ENCODE measurements around the gene OXSR1.
"Not testable (repeated sequence)": the region's sequence is repeated elsewhere in the genome, so short reads cannot be mapped to it uniquely, and the experiment has no call there.

The OXSR1 gene

GRCh38 chr3:38190481-38190881 is 25.1 kb downstream of the OXSR1 start:
- H2AFZ ChIP-seq (ENCODE audit: low read length): no peak overlapping the region
- no peak overlapping the region for H3K4me2 ChIP-seq (ENCODE audit: low read depth, low read length, poor library complexity, severe bottlenecking)
- no peak overlapping the region for H3K9ac ChIP-seq (ENCODE audit: low read depth, low read length, poor library complexity, severe bottlenecking)
- H3K27me3 ChIP-seq (ENCODE audit: insufficient read depth, low read length, poor library complexity, severe bottlenecking): no peaks in the 10 kb centered on the region
- peaks cover 3% of the 10 kb centered on the region for H4K20me1 ChIP-seq (ENCODE audit: insufficient read depth, low read length, poor library complexity, severe bottlenecking)
- H3K9me2 ChIP-seq (replicated peaks; ENCODE audit: low read depth, low read length): no peaks in the 10 kb centered on the region
- no peaks in the 10 kb centered on the region for H3K4me1 ChIP-seq (ENCODE audit: insufficient read depth, low read length, poor library complexity, severe bottlenecking)
- no peak overlapping the region for H3K4me3 ChIP-seq (ENCODE audit: low read length, poor library complexity, severe bottlenecking)
- peaks cover 4% of the 10 kb centered on the region; the same call in 1 of the 2 replicates for H3K79me2 ChIP-seq (ENCODE audit: insufficient read depth, low read length)
- H3K36me3 ChIP-seq (ENCODE audit: insufficient read depth, low read length): peaks cover 80% of the 10 kb centered on the region
- no peaks in the 10 kb centered on the region for H3F3A ChIP-seq (ENCODE audit: low read depth)
- H3K9me3 ChIP-seq (ENCODE audit: insufficient read depth, low read depth, low read length): peaks cover 5% of the 10 kb centered on the region; the same call in 1 of the 2 replicates
- no peak for TF ChIP-seq CTCF (conservative IDR thresholded peaks at IDR 0.05; ENCODE audit: low read length)
- no peak for TF ChIP-seq EZH2phosphoT487 (IDR thresholded peaks at IDR 0.05; ENCODE audit: borderline replicate concordance)

DNA sequence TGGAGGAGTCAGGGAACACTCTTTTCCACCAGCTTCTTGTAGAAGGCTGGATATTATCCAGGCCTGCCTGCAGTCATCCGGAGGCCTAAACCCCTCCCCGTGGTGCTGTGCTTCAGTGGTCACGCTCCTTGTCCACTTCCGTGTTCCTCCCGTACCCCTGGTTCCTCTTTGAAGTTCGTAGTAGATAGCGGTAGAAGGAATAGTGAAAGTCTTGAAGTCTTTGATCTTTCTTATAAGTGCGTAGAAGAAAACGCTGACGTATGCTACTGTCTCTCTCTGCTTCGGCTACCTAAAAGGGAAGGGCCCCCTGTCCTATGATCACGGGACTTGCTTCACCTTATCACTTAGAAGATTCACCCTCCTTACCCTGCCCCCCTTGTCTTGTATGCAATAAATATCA is 37.6 kb downstream of the OXSR1 start:
- Histone ChIP-seq H3K36me3 (ENCODE audit: insufficient read depth, low read length) (peaks cover 72% of the 10 kb centered on the region; the same call in 1 of the 2 replicates), H3K79me2 (ENCODE audit: insufficient read depth, low read length) (peaks cover 60% of the 10 kb centered on the region), H4K20me1 (ENCODE audit: insufficient read depth, low read length, poor library complexity, severe bottlenecking) (peaks cover 15% of the 10 kb centered on the region), H3K4me1 (ENCODE audit: insufficient read depth, low read length, poor library complexity, severe bottlenecking) (peaks cover 13% of the 10 kb centered on the region)
- not testable (repeated sequence) for H3K4me3 ChIP-seq (ENCODE audit: low read length, poor library complexity, severe bottlenecking); H3K9me3 ChIP-seq (ENCODE audit: insufficient read depth, low read depth, low read length); H3K27me3 ChIP-seq (ENCODE audit: insufficient read depth, low read length, poor library complexity, severe bottlenecking); H3F3A ChIP-seq (ENCODE audit: low read depth); H3K9me2 ChIP-seq (replicated peaks; ENCODE audit: low read depth, low read length); H3K9ac ChIP-seq (ENCODE audit: low read depth, low read length, poor library complexity, severe bottlenecking); H3K4me2 ChIP-seq (ENCODE audit: low read depth, low read length, poor library complexity, severe bottlenecking); H2AFZ ChIP-seq (ENCODE audit: low read length)

DNA sequence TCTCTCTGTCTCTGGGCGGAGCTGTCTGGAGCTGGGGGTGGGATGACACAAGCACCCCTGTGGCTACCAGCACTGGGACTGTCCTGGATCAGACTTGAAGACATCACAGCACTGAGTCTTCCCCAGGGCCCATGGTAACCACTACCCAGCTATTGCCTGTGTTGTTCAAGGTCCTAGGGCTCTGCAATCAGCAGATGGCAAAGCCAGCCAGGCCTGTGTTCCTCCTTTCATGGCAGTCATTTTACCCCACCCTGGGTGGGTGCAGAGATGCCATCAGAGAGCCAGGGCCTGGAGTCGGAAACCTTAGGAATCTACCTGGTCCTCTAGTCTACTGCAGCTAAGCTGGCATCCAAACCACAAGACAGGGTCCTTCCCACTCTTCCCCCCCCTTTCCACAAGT is 38.4 kb downstream of the OXSR1 start:
- peaks cover 13% of the 10 kb centered on the region for H3K4me1 ChIP-seq (ENCODE audit: insufficient read depth, low read length, poor library complexity, severe bottlenecking)
- H3K27me3 ChIP-seq (ENCODE audit: insufficient read depth, low read length, poor library complexity, severe bottlenecking): no peaks in the 10 kb centered on the region
- peaks cover 65% of the 10 kb centered on the region for H3K79me2 ChIP-seq (ENCODE audit: insufficient read depth, low read length)
- H3K9me3 ChIP-seq (ENCODE audit: insufficient read depth, low read depth, low read length): no peaks in the 10 kb centered on the region
- H3K9ac ChIP-seq (ENCODE audit: low read depth, low read length, poor library complexity, severe bottlenecking): no peak overlapping the region
- H3K4me3 ChIP-seq (ENCODE audit: low read length, poor library complexity, severe bottlenecking): no peak overlapping the region
- no peaks in the 10 kb centered on the region for H3F3A ChIP-seq (ENCODE audit: low read depth)
- no peak overlapping the region for H3K4me2 ChIP-seq (ENCODE audit: low read depth, low read length, poor library complexity, severe bottlenecking)
- peaks cover 71% of the 10 kb centered on the region; the same call in 1 of the 2 replicates for H3K36me3 ChIP-seq (ENCODE audit: insufficient read depth, low read length)
- no peaks in the 10 kb centered on the region for H3K9me2 ChIP-seq (replicated peaks; ENCODE audit: low read depth, low read length)
- peaks cover 15% of the 10 kb centered on the region for H4K20me1 ChIP-seq (ENCODE audit: insufficient read depth, low read length, poor library complexity, severe bottlenecking)
- no peak overlapping the region for H2AFZ ChIP-seq (ENCODE audit: low read length)
- no peak for TF ChIP-seq CTCF (conservative IDR thresholded peaks at IDR 0.05; ENCODE audit: low read length)
- TF ChIP-seq EZH2phosphoT487 (IDR thresholded peaks at IDR 0.05; ENCODE audit: borderline replicate concordance): no peak

Measured in Loucy (cell line).